ENCODE measurements around the gene CCNK.

CCNK gene

DNA sequence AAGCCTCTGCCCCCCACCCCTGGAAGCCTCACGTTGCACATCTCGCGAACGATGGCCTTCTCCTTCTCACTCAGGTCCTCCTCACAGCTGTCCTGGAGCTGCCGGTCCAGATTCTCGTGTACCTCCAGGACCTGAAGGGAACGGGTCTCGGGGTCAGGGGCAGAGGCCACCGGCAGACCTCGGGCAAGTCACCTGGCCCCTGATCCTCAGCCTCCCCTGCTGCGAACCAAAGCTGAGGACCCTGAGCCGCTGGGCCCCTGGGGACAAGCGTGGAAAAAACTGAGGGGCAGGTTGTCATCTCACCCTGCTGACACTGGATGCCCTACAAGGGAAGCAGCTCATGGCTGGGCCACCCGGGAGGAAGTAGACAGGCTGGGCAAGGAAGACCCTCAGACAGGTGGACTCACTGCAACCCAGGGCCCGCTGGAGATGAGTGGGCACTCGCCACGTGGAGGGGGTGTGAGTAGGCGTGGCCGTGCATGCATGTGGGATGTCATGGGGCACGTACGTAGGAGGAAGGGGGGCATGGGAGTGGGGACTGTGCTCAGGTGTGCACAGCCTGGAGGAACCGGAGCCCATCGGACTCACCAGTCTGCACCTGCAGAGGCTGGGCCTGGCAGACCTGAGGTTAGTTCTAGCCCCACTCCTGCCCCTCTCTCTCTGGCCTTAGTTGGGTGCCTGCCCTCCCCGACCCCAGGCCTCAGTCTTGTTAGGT lies 35.1 kb downstream of the CCNK start:
- Histone ChIP-seq H3K4me3 (ENCODE audit: low read length) (no peak overlapping the region), H3K36me3 (ENCODE audit: control insufficient read depth, insufficient read depth, low read length) (no peaks in the 10 kb centered on the region), H2BK15ac (replicated peaks; ENCODE audit: low read depth) (no peak overlapping the region), H3K4ac (ENCODE audit: low read depth, low read length) (no peak overlapping the region), H3K4me1 (ENCODE audit: control insufficient read depth, low read depth, low read length) (no peaks in the 10 kb centered on the region), H3K79me2 (ENCODE audit: control insufficient read depth, insufficient read depth, low read length) (no peaks in the 10 kb centered on the region), H3K18ac (ENCODE audit: low read length) (no peak overlapping the region), H3K9ac (ENCODE audit: low read length) (no peak overlapping the region), H2BK5ac (ENCODE audit: low read length) (no peak overlapping the region), H4K8ac (ENCODE audit: low read depth, low read length) (no peak overlapping the region), H3K23ac (ENCODE audit: low read length) (no peak overlapping the region), H3K4me2 (ENCODE audit: low read length) (no peak overlapping the region), H3K27me3 (ENCODE audit: insufficient read depth, low read length, poor library complexity) (no peaks in the 10 kb centered on the region), H3K79me1 (ENCODE audit: low read length) (no peaks in the 10 kb centered on the region), H3K56ac (ENCODE audit: low read length) (no peak overlapping the region), H4K5ac (ENCODE audit: low read length) (no peak overlapping the region), H2BK120ac (ENCODE audit: low read depth, low read length) (no peak overlapping the region), H3K27ac (ENCODE audit: low read depth, low read length) (no peak overlapping the region), H2AK5ac (ENCODE audit: low read length) (no peak overlapping the region)
- no peak for DNase-seq
- WGBS (ENCODE audit: extremely low coverage, insufficient coverage, low lambda C conversion rate), result no CpG with 5 or more reads among the region's 24 CpGs

GRCh38 chr14:99516871-99517642 lies 35.8 kb downstream of the CCNK start:
- Histone ChIP-seq H3K56ac (ENCODE audit: low read length) (no peak overlapping the region), H3K79me2 (ENCODE audit: control insufficient read depth, insufficient read depth, low read length) (no peaks in the 10 kb centered on the region), H3K79me1 (ENCODE audit: low read length) (no peaks in the 10 kb centered on the region), H2BK120ac (ENCODE audit: low read depth, low read length) (no peak overlapping the region), H2BK15ac (replicated peaks; ENCODE audit: low read depth) (no peak overlapping the region), H3K4me2 (ENCODE audit: low read length) (no peak overlapping the region), H3K18ac (ENCODE audit: low read length) (no peak overlapping the region), H4K8ac (ENCODE audit: low read depth, low read length) (no peak overlapping the region), H3K4me1 (ENCODE audit: control insufficient read depth, low read depth, low read length) (no peaks in the 10 kb centered on the region), H2BK5ac (ENCODE audit: low read length) (no peak overlapping the region), H3K4me3 (ENCODE audit: low read length) (no peak overlapping the region), H3K27ac (ENCODE audit: low read depth, low read length) (no peak overlapping the region), H3K36me3 (ENCODE audit: control insufficient read depth, insufficient read depth, low read length) (no peaks in the 10 kb centered on the region), H3K27me3 (ENCODE audit: insufficient read depth, low read length, poor library complexity) (no peaks in the 10 kb centered on the region), H3K9ac (ENCODE audit: low read length) (no peak overlapping the region), H3K23ac (ENCODE audit: low read length) (no peak overlapping the region), H4K5ac (ENCODE audit: low read length) (no peak overlapping the region), H3K4ac (ENCODE audit: low read depth, low read length) (no peak overlapping the region), H2AK5ac (ENCODE audit: low read length) (no peak overlapping the region)
- WGBS (ENCODE audit: extremely low coverage, insufficient coverage, low lambda C conversion rate), result no CpG with 5 or more reads among the region's 14 CpGs
- no peak for DNase-seq

- Histone ChIP-seq H3K4ac (ENCODE audit: low read depth, low read length) (no peak overlapping the region), H3K27ac (ENCODE audit: low read depth, low read length) (no peak overlapping the region)
- no peak for DNase-seq
Measured at GRCh38 chr14:99517643-99518381, 36.6 kb downstream of the CCNK start.

GRCh38 chr14:99518441-99519346 lies 37.5 kb downstream of the CCNK start:
- Histone ChIP-seq H2BK15ac (replicated peaks; ENCODE audit: low read depth) (no peak overlapping the region), H3K4me3 (ENCODE audit: low read length) (no peak overlapping the region), H3K4ac (ENCODE audit: low read depth, low read length) (no peak overlapping the region), H3K23ac (ENCODE audit: low read length) (no peak overlapping the region), H2AK5ac (ENCODE audit: low read length) (no peak overlapping the region), H3K9ac (ENCODE audit: low read length) (no peak overlapping the region), H3K27me3 (ENCODE audit: insufficient read depth, low read length, poor library complexity) (no peaks in the 10 kb centered on the region), H3K4me1 (ENCODE audit: control insufficient read depth, low read depth, low read length) (peaks cover 4% of the 10 kb centered on the region), H3K36me3 (ENCODE audit: control insufficient read depth, insufficient read depth, low read length) (no peaks in the 10 kb centered on the region), H3K27ac (ENCODE audit: low read depth, low read length) (no peak overlapping the region), H4K5ac (ENCODE audit: low read length) (no peak overlapping the region), H4K8ac (ENCODE audit: low read depth, low read length) (no peak overlapping the region), H2BK120ac (ENCODE audit: low read depth, low read length) (no peak overlapping the region), H3K56ac (ENCODE audit: low read length) (no peak overlapping the region), H2BK5ac (ENCODE audit: low read length) (no peak overlapping the region), H3K79me2 (ENCODE audit: control insufficient read depth, insufficient read depth, low read length) (no peaks in the 10 kb centered on the region), H3K79me1 (ENCODE audit: low read length) (no peaks in the 10 kb centered on the region), H3K18ac (ENCODE audit: low read length) (no peak overlapping the region), H3K4me2 (ENCODE audit: low read length) (no peak overlapping the region)
- no CpG with 5 or more reads among the region's 21 CpGs for WGBS (ENCODE audit: extremely low coverage, insufficient coverage, low lambda C conversion rate)
- DNase-seq, result peak; percentile 63

More at GRCh38 chr14:99517643-99518381, 36.6 kb downstream of the CCNK start:
- no peak overlapping the region for H2BK5ac ChIP-seq (ENCODE audit: low read length)
- no peak overlapping the region for H3K56ac ChIP-seq (ENCODE audit: low read length)
- no peak overlapping the region for H3K9ac ChIP-seq (ENCODE audit: low read length)
- H3K18ac ChIP-seq (ENCODE audit: low read length), result no peak overlapping the region
- no peaks in the 10 kb centered on the region for H3K4me1 ChIP-seq (ENCODE audit: control insufficient read depth, low read depth, low read length)
- H3K4me2 ChIP-seq (ENCODE audit: low read length), result no peak overlapping the region
- no CpG with 5 or more reads among the region's 16 CpGs for WGBS (ENCODE audit: extremely low coverage, insufficient coverage, low lambda C conversion rate)
- H3K79me1 ChIP-seq (ENCODE audit: low read length), result no peaks in the 10 kb centered on the region
- no peak overlapping the region for H2BK15ac ChIP-seq (replicated peaks; ENCODE audit: low read depth)
- H3K4me3 ChIP-seq (ENCODE audit: low read length), result no peak overlapping the region
- H4K5ac ChIP-seq (ENCODE audit: low read length), result no peak overlapping the region
- no peak overlapping the region for H3K23ac ChIP-seq (ENCODE audit: low read length)
- H4K8ac ChIP-seq (ENCODE audit: low read depth, low read length), result no peak overlapping the region
- no peaks in the 10 kb centered on the region for H3K27me3 ChIP-seq (ENCODE audit: insufficient read depth, low read length, poor library complexity)
- H2BK120ac ChIP-seq (ENCODE audit: low read depth, low read length), result no peak overlapping the region
- H2AK5ac ChIP-seq (ENCODE audit: low read length), result no peak overlapping the region
- H3K36me3 ChIP-seq (ENCODE audit: control insufficient read depth, insufficient read depth, low read length), result no peaks in the 10 kb centered on the region
- H3K79me2 ChIP-seq (ENCODE audit: control insufficient read depth, insufficient read depth, low read length), result no peaks in the 10 kb centered on the region

- Histone ChIP-seq H3K36me3 (ENCODE audit: control insufficient read depth, insufficient read depth, low read length) (no peaks in the 10 kb centered on the region), H3K9ac (ENCODE audit: low read length) (no peak overlapping the region), H3K4ac (ENCODE audit: low read depth, low read length) (no peak overlapping the region), H2BK120ac (ENCODE audit: low read depth, low read length) (no peak overlapping the region), H2BK15ac (replicated peaks; ENCODE audit: low read depth) (no peak overlapping the region), H3K4me2 (ENCODE audit: low read length) (no peak overlapping the region), H3K56ac (ENCODE audit: low read length) (no peak overlapping the region), H3K23ac (ENCODE audit: low read length) (no peak overlapping the region), H3K27ac (ENCODE audit: low read depth, low read length) (no peak overlapping the region), H4K5ac (ENCODE audit: low read length) (no peak overlapping the region), H2BK5ac (ENCODE audit: low read length) (no peak overlapping the region), H4K8ac (ENCODE audit: low read depth, low read length) (no peak overlapping the region), H3K27me3 (ENCODE audit: insufficient read depth, low read length, poor library complexity) (no peaks in the 10 kb centered on the region), H3K18ac (ENCODE audit: low read length) (no peak overlapping the region), H3K4me1 (ENCODE audit: control insufficient read depth, low read depth, low read length) (peaks cover 9% of the 10 kb centered on the region), H3K79me1 (ENCODE audit: low read length) (no peaks in the 10 kb centered on the region), H3K4me3 (ENCODE audit: low read length) (no peak overlapping the region), H2AK5ac (ENCODE audit: low read length) (no peak overlapping the region), H3K79me2 (ENCODE audit: control insufficient read depth, insufficient read depth, low read length) (no peaks in the 10 kb centered on the region)
- no peak for DNase-seq
- WGBS (ENCODE audit: extremely low coverage, insufficient coverage, low lambda C conversion rate), result no CpG with 5 or more reads among the region's 8 CpGs
Measured at GRCh38 chr14:99519347-99519881, 38.2 kb downstream of the CCNK start.

All from mesendoderm (in vitro differentiated cells).